NCI-H1694 (cell line): ENCODE data around the gene LRP1B.

Experiments used
- DNase-seq: peaks from one replicate; lab custom pipeline; 2025; lab: John Stamatoyannopoulos, UW

The LRP1B gene

DNA sequence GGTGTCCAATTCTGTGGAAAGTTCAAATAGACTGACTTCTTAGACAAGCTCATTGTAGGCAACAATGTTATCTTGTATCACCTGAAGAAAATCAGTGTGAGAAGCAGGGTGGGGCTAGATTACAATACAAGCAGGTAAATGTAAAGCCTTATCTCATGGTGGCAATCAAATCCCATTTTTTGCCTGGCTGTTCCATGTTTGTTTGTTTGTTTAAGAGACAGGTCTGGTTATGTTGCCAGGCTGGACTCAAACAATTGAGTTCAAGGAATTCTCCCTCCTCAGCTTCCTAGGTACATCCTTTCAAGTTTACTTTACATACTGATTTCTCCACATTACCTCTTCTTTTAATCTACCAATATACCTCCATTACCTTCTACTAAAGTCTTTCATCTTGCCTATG is 464.6 kb downstream of the LRP1B start:
- DNase-seq: no peak

- no peak for DNase-seq
Observed at GRCh38 chr2:141660232-141660631, 470.6 kb downstream of the LRP1B start.

DNA sequence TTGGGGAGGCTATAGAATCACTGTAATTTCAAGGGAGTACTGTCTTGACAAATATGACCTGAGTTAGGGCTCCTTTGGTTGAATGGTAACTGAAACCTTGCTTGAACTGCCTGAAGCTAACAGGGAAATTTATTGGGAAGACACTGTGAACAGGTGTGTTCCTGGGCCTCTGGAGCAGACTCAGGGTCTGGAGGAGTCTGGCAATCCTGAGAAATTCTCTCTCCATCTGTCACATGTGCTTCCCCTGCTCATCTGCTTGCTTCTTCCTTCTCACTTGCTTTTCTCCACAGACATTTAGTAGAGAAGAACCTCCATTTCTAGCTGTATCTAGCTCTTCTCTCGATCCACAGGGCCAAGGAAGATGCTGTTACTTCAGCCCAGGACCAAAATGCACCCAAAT is 476.5 kb downstream of the LRP1B start:
- DNase-seq: no peak

DNA sequence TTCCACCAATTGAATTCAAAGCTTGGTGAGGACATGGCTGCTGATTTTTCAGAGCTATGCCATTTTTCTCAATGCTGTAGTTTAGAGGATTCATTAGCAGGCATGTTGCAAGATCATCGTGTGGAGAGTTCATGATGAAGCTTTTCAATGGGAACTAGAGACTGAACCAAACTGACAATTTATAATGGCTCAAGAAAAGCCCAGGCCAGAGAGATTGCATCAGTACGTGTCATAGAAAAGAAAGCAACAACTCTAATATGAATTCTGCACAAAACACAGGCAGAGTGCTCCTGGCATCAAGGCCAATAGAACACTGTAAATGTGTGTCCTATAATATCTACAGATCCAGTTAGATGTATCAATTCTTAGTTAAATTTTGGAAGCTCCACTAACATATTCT is 477.6 kb downstream of the LRP1B start:
- DNase-seq: no peak

GRCh38 chr2:141652308-141652707 is 478.5 kb downstream of the LRP1B start:
- DNase-seq: no peak

DNA sequence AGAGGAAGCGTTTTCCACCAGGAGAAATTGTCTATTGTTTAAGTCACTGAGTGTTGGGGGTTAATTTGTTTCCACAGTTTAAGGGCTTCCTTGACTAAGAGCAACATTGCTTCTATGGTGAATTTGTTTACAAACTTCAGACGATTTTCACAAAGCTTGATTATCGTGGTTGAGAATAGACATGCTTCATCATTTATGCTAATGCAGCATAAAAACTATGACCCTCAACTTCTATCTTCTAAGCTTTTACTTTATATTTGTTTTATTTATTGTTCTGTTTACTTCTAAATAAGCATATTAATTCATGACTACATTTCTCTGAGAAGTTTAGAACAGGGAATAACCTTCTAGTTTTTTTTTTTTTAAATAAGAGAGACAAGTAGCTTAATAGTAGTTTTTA is 483.5 kb downstream of the LRP1B start:
- DNase-seq: no peak

GRCh38 chr2:141641462-141641861 is 489.4 kb downstream of the LRP1B start:
- no peak for DNase-seq

- no peak for DNase-seq
Observed at GRCh38 chr2:141639809-141640208, 491.0 kb downstream of the LRP1B start.

GRCh38 chr2:141633132-141633531 is 497.7 kb downstream of the LRP1B start:
- no peak for DNase-seq

- DNase-seq: no peak
Observed at GRCh38 chr2:141630407-141630930, 500.3 kb downstream of the LRP1B start.

DNA sequence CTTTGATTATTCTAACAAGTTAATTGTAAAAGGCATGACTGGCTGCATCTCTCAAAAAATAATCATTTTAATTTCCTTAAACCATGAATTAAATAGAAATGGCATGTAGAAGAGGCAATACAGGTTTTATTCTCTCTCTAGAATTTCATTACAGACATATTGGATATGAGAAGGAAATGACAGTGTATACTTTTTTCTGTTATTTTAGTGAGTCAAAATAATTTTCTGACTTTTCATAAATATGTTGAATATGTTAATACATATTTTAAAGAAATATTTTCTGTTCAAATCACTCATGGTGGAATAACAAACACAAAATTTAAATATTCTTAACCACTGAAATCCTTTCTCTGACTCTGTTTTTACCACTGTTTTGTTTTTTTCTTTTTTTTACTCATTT is 510.4 kb downstream of the LRP1B start:
- DNase-seq: no peak

DNA sequence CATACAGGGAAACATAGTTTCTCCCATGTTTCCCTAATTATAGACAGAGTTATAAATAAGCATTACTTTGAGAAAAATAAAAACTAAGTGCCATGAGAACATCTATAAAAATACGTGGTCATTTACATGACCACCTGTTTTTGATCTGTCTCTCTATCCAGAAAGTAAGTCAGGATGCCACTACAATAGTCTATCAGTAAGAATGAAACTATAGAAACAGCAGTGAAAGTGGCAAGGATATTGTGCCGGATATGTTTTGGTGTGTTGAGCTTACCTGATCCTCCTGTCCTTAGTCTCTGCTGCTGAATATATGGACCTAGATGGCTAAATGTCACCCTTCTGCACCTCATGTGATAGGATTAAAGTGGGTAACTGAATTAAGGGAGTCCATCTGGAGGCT is 512.4 kb downstream of the LRP1B start:
- no peak for DNase-seq

DNA sequence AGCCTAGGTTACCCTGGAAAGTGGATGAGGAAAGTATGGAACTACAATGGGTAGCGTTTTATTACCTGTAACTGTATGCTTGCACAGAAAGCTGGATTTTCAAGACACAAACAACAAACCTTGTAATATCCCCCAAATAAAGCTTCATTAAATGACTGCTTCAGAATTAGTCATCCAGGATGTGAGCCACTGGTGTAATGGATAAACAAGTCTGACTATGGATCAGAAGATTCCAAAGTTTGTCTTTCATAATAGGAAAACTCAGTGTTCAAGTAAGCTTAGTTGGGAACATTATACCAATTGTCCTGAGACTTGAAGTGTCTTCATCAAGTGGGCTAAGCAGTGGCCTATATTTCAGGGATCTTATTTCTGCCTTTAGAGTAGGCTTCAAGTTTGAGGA is 518.8 kb downstream of the LRP1B start:
- no peak for DNase-seq

GRCh38 chr2:141611176-141611571 is 519.6 kb downstream of the LRP1B start:
- DNase-seq: no peak

DNA sequence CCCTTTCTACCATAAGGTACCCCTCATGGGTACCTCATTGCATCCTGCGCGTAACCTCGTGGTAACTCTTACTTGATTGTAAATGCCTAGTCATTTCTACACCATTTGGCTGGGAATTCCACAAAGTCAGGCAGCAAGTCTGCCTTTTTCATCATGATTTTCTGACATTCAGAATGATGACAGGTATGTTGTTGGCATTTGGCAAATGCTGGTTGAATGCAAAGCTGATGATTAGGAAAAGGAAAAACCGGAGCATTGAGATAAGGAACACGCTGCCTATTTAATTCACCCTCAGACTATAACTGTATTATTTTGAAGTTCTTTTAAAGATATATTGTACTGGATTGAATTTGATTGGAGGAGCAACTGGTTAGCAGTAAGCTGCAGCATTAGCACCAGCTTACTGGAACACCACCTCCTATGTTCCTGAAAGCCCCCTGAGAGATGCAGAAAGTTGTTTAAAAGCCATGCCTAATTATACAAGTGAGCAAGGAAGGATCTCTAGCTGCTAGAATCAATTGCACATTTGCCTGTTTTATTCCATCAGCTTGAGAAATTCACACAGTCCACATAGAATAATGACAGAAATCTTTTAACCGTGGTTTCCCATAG is 520.1 kb downstream of the LRP1B start:
- no peak for DNase-seq

DNA sequence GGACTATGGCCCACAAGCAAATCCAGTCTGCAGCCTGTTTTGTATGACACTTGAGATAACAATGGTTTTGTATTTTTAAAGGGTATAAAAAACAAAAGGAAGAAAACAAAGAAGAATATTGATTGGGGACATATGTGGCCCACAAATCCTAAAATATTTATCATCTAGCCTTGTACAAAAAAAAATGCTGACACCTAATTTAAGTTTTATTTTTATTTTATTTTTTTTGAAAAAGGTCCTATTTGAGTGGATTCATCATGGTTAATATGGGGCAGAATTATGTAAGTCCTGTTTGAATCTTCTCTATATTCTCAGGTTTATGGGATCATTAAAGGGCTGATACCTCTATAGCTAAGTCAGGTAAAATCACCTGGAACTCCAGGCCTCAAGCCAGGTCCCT is 525.7 kb downstream of the LRP1B start:
- DNase-seq: no peak

DNA sequence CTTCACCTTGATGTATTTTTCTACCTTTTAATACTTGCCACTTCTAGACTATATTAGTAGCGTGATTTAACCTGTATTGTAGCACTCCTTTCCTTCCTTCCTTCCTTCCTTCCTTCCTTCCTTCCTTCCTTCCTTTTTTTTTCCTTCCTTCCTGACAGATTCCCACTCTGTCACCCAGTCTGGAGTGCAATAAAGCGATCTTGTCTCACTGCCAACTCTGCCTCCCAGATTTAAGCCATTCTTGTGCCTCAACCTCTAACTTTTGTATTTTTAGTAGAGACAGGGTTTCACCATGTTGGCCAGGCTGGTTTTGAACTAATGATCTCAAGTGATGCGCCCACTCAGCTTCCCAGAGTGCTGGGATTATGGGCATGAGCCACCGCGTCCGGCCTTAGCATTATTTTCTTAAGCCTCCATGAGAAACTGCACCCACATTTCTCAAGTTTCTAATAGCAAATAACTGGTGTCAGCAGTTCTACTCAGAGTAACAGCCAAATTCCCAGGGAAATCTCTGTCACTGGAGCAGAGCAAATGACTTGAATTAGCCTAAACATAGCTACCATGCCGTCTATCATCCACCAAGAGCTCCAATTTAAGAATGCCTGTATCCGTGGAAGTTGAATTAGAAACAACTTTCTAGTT is 529.2 kb downstream of the LRP1B start:
- DNase-seq: no peak

DNA sequence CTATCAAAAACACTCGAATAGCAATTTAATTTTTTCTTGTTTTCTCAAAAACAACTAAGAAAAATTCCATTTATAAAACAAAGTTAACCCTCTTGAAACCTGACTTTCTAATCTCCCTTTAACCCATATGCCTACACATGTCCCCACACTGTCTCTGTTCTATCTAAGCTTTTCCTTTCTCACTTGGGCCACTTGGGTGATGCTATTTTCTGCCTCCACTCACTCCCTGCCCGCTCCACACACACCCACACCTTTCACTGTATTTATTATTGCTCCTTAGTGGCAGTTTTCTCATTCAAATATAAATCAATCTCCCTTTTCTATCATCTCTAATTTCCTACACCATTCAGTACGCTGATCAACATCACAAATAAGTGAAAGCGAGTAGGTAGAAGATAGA is 531.1 kb downstream of the LRP1B start:
- DNase-seq: no peak

- no peak for DNase-seq
Observed at GRCh38 chr2:141598982-141599381, 531.8 kb downstream of the LRP1B start.

- peak; percentile 64 for DNase-seq
Observed at GRCh38 chr2:141595316-141595920, 535.4 kb downstream of the LRP1B start.

DNA sequence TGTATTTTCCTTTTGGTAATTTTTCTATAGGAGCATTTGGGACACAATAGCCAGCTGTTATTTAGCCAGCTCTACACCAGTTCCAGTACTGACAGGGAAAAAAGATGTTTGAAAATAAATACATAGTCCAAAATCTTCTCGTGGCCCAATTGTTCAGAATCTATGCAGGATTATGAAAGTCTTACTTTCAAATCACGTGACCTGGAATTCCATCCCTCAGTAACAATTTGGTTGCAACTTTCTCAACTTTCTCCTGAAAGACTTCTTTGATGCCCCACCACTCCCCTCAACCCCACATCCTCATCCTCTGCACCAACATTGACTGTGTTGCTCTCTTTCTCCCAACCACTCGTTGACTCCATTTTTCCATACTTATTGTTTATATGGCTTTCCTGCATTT is 539.0 kb downstream of the LRP1B start:
- no peak for DNase-seq

- no peak for DNase-seq
Observed at GRCh38 chr2:141590620-141591019, 540.2 kb downstream of the LRP1B start.

DNA sequence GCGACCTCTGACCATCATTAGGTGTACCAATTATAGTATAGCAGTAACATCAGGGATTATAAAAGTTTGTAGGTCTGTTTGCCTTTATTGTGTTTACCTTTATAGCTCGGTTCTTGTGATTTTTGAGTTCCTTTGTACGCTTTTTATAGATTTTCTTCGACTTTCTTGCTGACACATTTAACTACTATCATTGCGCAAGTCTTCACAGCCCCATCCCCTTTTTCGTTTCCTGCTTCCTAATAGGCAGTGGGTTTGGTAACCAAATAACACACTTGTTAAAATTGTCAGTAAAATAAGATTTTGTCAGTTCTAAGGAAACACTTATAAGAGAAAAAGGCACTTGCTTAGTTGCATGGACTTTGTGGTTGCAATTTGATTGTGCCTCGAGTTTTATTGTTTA is 541.5 kb downstream of the LRP1B start:
- no peak for DNase-seq

DNA sequence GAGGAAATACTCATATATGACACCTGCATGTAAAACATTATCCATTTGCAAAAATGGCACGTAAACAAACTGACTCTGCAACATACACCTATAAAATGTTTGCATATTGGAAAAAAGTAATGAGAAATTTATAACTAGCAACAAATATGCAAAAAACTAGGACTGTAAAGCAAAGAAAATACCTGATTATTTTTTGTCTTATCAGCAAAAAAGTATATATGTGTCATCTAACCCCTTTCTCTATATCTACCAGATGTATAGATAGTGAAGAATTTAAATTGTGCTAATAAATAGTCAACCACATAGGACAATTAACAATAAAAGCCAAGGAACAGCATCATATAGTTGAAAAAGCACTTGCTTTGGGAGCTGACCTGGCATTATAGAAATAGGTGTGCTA is 543.8 kb downstream of the LRP1B start:
- no peak for DNase-seq
